SK-N-SH treated with all-trans-retinoic acid at 6 μM for 48 hours (cell line): Measurements from ENCODE around the gene NPHS1.

Experiments
- ATAC-seq: fragments of 200-7000 bp; cut with Tn5 transposase; 3 replicates; pipeline ENCODE4 v1.9.1; 2020; ENCODE audit warnings: mild to moderate bottlenecking, moderate library complexity
- ARNTL ChIP-seq: fragments of 450-650 bp; formaldehyde crosslinking; IDR thresholded peaks from 2 replicates; pipeline ENCODE4 v1.5.0; 2020; ENCODE audit warnings: low read depth, mild to moderate bottlenecking, moderate library complexity, borderline replicate concordance
- BACH2 ChIP-seq: fragments of 250-450 bp; sonication (Bioruptor Pico); IDR thresholded peaks from 2 replicates; pipeline ENCODE4 v1.9.0; 2021; ENCODE audit warnings: mild to moderate bottlenecking, borderline replicate concordance
- CSDC2 ChIP-seq: fragments of 250-450 bp; sonication (Bioruptor Pico); IDR thresholded peaks from 2 replicates; pipeline ENCODE4 v1.5.0; 2020; ENCODE audit warnings: mild to moderate bottlenecking, moderate library complexity
- GLIS3 ChIP-seq: fragments of 250-450 bp; sonication (Bioruptor Pico); IDR thresholded peaks from 2 replicates; pipeline ENCODE4 v1.5.0; 2020; ENCODE audit warnings: mild to moderate bottlenecking, moderate library complexity
- ISL1 ChIP-seq: fragments of 250-450 bp; sonication (Bioruptor Pico); IDR thresholded peaks from 2 replicates; pipeline ENCODE4 v2.1.2; 2022; ENCODE audit warnings: mild to moderate bottlenecking, moderate library complexity
- OSR1 ChIP-seq: fragments of 250-450 bp; sonication (Bioruptor Pico); IDR thresholded peaks from 2 replicates; pipeline ENCODE4 v1.8.0; 2022; ENCODE audit warnings: moderate library complexity, mild to moderate bottlenecking, inconsistent platforms
- PPARA ChIP-seq: fragments of 250-450 bp; sonication (Bioruptor Pico); IDR thresholded peaks from 2 replicates; pipeline ENCODE4 v1.5.0; 2020; ENCODE audit warnings: mild to moderate bottlenecking, borderline replicate concordance
- RARB ChIP-seq: fragments of 250-450 bp; sonication (Bioruptor Pico); IDR thresholded peaks from 2 replicates; pipeline ENCODE4 v1.8.0; 2021; ENCODE audit warnings: mild to moderate bottlenecking, moderate library complexity
- TCF4 ChIP-seq: fragments of 250-450 bp; sonication (Bioruptor Pico); IDR thresholded peaks from 2 replicates; pipeline ENCODE4 v1.8.0; 2021; ENCODE audit warnings: mild to moderate bottlenecking, moderate library complexity, borderline replicate concordance
- TOX ChIP-seq: fragments of 250-450 bp; sonication (Bioruptor Pico); IDR thresholded peaks from 2 replicates; pipeline ENCODE4 v1.8.0; 2021; ENCODE audit warnings: mild to moderate bottlenecking, moderate library complexity, borderline replicate concordance
- ZC3H10 ChIP-seq: fragments of 250-450 bp; sonication (Bioruptor Pico); IDR thresholded peaks from 2 replicates; pipeline ENCODE4 v1.5.1; 2021; ENCODE audit warnings: mild to moderate bottlenecking, moderate library complexity
- ZFP3 ChIP-seq: fragments of 250-450 bp; sonication (Bioruptor Pico); IDR thresholded peaks from 2 replicates; pipeline ENCODE4 v1.5.0; 2020; ENCODE audit warnings: mild to moderate bottlenecking, moderate library complexity
- ZFP30 ChIP-seq: fragments of 450-650 bp; formaldehyde crosslinking; IDR thresholded peaks from 2 replicates; pipeline ENCODE4 v1.5.0; 2022; ENCODE audit warnings: mild to moderate bottlenecking, moderate library complexity
- ZNF565 ChIP-seq: fragments of 450-650 bp; formaldehyde crosslinking; conservative IDR thresholded peaks from 2 replicates; pipeline ENCODE4 v1.5.0; 2020; ENCODE audit warnings: low read depth, mild to moderate bottlenecking, moderate library complexity
- ZNF70 ChIP-seq: fragments of 450-650 bp; formaldehyde crosslinking; IDR thresholded peaks from 2 replicates; pipeline ENCODE4 v1.5.0; 2020; ENCODE audit warnings: mild to moderate bottlenecking, moderate library complexity
- ZNF8 ChIP-seq: fragments of 450-650 bp; formaldehyde crosslinking; IDR thresholded peaks from 2 replicates; pipeline ENCODE4 v1.5.0; 2020; ENCODE audit warnings: mild to moderate bottlenecking, moderate library complexity
- TF ChIP-seq, protein P1 (sequence below): fragments of 250-450 bp; sonication (Bioruptor Pico); IDR thresholded peaks from 2 replicates; pipeline ENCODE4 v1.5.1; 2021; ENCODE audit warnings: mild to moderate bottlenecking, moderate library complexity
- TF ChIP-seq, protein P2 (sequence below): fragments of 250-450 bp; sonication (Bioruptor Pico); IDR thresholded peaks from 2 replicates; pipeline ENCODE4 v1.8.0; 2020; ENCODE audit warnings: mild to moderate bottlenecking, moderate library complexity, borderline replicate concordance
- TF ChIP-seq, protein P3 (sequence below): fragments of 250-450 bp; sonication (Bioruptor Pico); IDR thresholded peaks from 2 replicates; pipeline ENCODE4 v1.5.0; 2020; ENCODE audit warnings: mild to moderate bottlenecking, moderate library complexity
- TF ChIP-seq, protein P4 (sequence below): fragments of 250-450 bp; sonication (Bioruptor Pico); IDR thresholded peaks from 2 replicates; pipeline ENCODE4 v1.8.0; 2021; ENCODE audit warnings: low read depth, mild to moderate bottlenecking, moderate library complexity, borderline replicate concordance

Gene NPHS1

DNA sequence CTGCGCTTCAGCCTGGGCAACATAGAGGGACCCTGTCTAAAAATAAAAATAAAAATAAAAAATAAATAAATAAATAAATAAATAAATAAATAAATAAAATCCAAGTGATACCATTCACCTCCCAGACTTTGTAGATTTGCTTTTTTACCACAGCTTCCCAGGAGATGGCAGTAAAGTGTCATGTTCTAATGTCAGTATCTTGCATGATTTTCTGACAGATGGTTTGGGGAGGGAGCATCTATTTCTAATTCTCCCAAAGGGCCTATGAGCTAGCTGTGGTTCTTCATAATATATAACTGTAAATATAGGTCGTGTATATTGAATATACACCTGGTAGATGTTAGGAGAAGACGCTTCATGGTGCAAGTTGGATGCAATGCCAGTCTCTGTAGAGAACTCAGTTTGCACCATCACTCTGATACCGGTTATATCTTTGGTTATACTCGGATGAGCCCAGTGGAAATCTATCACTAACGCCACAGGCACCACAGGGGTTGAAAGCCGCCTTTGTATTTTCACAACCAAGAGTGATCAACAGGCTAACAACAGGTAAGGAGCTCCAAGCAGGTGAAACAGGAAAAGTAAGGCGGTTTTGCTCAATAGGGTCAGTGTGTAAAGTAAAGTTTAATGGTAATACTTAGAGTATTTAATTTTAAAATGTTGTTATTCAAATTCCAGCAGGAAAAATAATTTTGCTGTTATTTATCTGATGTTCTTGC is 30.0 kb upstream of the NPHS1 start:
- no peak for TF ChIP-seq RARB (CRISPR knock-in tag)
- TF ChIP-seq BACH2 (CRISPR knock-in tag), result no peak
- TF ChIP-seq ARNTL (CRISPR knock-in tag), result no peak
- TF ChIP-seq, protein P1, sequence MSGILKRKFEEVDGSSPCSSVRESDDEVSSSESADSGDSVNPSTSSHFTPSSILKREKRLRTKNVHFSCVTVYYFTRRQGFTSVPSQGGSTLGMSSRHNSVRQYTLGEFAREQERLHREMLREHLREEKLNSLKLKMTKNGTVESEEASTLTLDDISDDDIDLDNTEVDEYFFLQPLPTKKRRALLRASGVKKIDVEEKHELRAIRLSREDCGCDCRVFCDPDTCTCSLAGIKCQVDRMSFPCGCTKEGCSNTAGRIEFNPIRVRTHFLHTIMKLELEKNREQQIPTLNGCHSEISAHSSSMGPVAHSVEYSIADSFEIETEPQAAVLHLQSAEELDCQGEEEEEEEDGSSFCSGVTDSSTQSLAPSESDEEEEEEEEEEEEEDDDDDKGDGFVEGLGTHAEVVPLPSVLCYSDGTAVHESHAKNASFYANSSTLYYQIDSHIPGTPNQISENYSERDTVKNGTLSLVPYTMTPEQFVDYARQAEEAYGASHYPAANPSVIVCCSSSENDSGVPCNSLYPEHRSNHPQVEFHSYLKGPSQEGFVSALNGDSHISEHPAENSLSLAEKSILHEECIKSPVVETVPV (CRISPR knock-in tag), result no peak
- no peak for TF ChIP-seq CSDC2 (CRISPR knock-in tag)
- no peak for TF ChIP-seq ZNF8 (CRISPR knock-in tag)
- no peak for TF ChIP-seq ZFP3 (CRISPR knock-in tag)
- TF ChIP-seq ZFP30 (CRISPR knock-in tag), result no peak
- TF ChIP-seq ZNF565, result no peak
- TF ChIP-seq ZC3H10 (CRISPR knock-in tag), result no peak
- TF ChIP-seq, protein P2, sequence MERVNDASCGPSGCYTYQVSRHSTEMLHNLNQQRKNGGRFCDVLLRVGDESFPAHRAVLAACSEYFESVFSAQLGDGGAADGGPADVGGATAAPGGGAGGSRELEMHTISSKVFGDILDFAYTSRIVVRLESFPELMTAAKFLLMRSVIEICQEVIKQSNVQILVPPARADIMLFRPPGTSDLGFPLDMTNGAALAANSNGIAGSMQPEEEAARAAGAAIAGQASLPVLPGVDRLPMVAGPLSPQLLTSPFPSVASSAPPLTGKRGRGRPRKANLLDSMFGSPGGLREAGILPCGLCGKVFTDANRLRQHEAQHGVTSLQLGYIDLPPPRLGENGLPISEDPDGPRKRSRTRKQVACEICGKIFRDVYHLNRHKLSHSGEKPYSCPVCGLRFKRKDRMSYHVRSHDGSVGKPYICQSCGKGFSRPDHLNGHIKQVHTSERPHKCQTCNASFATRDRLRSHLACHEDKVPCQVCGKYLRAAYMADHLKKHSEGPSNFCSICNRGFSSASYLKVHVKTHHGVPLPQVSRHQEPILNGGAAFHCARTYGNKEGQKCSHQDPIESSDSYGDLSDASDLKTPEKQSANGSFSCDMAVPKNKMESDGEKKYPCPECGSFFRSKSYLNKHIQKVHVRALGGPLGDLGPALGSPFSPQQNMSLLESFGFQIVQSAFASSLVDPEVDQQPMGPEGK (CRISPR knock-in tag), result no peak
- no peak for TF ChIP-seq ISL1 (CRISPR knock-in tag)
- TF ChIP-seq ZNF70 (CRISPR knock-in tag), result no peak
- no peak for TF ChIP-seq PPARA (CRISPR knock-in tag)
- ATAC-seq, result peak; percentile 64

DNA sequence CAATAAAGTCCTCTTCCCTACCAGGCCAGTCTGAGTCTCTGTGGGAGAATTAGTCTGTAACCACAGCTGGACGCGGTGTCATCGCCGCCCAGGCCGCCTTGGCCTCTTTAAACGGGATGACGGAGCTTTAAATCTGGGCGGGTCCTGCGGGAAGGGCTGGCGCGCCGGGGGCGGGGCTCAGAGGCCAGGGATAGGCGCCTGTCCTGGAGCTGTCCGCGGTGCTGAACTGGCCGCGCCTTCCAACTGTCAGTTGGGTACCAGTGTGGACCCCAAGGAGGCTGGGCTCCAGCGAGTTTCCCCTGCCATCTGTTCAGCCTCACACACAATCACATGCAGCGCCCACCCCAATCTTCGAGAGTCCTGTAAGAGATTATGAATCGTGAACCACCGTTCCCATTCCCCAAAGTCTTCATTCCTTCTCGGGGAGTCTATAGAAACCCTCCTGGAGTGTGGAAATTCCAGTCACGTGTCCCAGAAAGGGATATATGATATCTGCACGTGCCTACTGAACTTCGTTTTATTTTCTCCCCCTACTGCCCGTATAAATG is 27.5 kb upstream of the NPHS1 start:
- ATAC-seq, result peak; percentile 93
- peak; percentile 72; the same call in 1 of the 2 replicates for TF ChIP-seq ZFP3 (CRISPR knock-in tag)
- TF ChIP-seq OSR1 (CRISPR knock-in tag), result no peak
- TF ChIP-seq CSDC2 (CRISPR knock-in tag), result peak; percentile 83; the same call in 1 of the 2 replicates
- TF ChIP-seq ZC3H10 (CRISPR knock-in tag), result no peak

DNA sequence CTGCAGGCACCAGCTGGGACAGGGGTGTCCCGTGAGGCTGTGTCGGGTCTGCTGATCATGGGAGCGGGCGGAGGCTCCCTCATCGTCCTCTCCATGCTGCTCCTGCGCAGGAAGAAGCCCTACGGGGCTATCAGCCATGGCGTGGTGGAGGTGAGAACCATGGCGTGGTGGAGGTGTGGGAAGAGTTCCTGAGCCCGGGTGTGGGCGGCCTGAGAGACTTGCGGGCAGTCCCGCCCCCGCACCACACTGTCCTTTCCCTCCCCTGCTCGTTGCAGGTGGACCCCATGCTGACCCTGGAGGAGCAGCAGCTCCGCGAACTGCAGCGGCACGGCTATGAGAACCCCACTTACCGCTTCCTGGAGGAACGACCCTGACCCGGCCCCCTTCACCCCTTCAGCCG is 26.8 kb upstream of the NPHS1 start:
- no peak for TF ChIP-seq RARB (CRISPR knock-in tag)
- TF ChIP-seq, protein P1 (CRISPR knock-in tag), result no peak
- TF ChIP-seq, protein P3, sequence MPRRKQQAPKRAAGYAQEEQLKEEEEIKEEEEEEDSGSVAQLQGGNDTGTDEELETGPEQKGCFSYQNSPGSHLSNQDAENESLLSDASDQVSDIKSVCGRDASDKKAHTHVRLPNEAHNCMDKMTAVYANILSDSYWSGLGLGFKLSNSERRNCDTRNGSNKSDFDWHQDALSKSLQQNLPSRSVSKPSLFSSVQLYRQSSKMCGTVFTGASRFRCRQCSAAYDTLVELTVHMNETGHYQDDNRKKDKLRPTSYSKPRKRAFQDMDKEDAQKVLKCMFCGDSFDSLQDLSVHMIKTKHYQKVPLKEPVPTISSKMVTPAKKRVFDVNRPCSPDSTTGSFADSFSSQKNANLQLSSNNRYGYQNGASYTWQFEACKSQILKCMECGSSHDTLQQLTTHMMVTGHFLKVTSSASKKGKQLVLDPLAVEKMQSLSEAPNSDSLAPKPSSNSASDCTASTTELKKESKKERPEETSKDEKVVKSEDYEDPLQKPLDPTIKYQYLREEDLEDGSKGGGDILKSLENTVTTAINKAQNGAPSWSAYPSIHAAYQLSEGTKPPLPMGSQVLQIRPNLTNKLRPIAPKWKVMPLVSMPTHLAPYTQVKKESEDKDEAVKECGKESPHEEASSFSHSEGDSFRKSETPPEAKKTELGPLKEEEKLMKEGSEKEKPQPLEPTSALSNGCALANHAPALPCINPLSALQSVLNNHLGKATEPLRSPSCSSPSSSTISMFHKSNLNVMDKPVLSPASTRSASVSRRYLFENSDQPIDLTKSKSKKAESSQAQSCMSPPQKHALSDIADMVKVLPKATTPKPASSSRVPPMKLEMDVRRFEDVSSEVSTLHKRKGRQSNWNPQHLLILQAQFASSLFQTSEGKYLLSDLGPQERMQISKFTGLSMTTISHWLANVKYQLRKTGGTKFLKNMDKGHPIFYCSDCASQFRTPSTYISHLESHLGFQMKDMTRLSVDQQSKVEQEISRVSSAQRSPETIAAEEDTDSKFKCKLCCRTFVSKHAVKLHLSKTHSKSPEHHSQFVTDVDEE, result no peak
- TF ChIP-seq PPARA (CRISPR knock-in tag), result no peak
- TF ChIP-seq TOX (CRISPR knock-in tag), result no peak
- no peak for TF ChIP-seq CSDC2 (CRISPR knock-in tag)
- TF ChIP-seq ZFP3 (CRISPR knock-in tag), result no peak
- TF ChIP-seq TCF4, result no peak
- no peak for TF ChIP-seq ARNTL (CRISPR knock-in tag)
- no peak for TF ChIP-seq ZFP30 (CRISPR knock-in tag)
- no peak for TF ChIP-seq GLIS3
- TF ChIP-seq OSR1 (CRISPR knock-in tag), result no peak
- TF ChIP-seq ZNF8 (CRISPR knock-in tag), result no peak
- no peak for TF ChIP-seq ZC3H10 (CRISPR knock-in tag)
- TF ChIP-seq, protein P4, sequence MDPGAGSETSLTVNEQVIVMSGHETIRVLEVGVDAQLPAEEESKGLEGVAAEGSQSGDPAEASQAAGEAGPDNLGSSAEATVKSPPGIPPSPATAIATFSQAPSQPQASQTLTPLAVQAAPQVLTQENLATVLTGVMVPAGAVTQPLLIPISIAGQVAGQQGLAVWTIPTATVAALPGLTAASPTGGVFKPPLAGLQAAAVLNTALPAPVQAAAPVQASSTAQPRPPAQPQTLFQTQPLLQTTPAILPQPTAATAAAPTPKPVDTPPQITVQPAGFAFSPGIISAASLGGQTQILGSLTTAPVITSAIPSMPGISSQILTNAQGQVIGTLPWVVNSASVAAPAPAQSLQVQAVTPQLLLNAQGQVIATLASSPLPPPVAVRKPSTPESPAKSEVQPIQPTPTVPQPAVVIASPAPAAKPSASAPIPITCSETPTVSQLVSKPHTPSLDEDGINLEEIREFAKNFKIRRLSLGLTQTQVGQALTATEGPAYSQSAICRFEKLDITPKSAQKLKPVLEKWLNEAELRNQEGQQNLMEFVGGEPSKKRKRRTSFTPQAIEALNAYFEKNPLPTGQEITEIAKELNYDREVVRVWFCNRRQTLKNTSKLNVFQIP, result no peak
- TF ChIP-seq, all 23 proteins: peak for 0
- ATAC-seq, result no peak
